H9 (cell line): Measurements from ENCODE around the gene FFAR3. TPM values are rescaled to one million over a fixed set of nuclear protein-coding genes. Genes with fewer than 3 reads are reported as not detected.
A peak's percentile ranks its signal among the peaks of the same experiment; 100 is the strongest.

Experiments
- DNase-seq: peaks from one replicate; pipeline ENCODE4 v3.0.0-alpha.2; 2017
- H2AFZ ChIP-seq: one replicate; pipeline ENCODE4 v1.6.1; 2013; ENCODE audit warnings: mild to moderate bottlenecking, low read length, control low read depth, moderate library complexity
- H2AK5ac ChIP-seq: 2 replicates; pipeline ENCODE4 v1.6.1; 2013; ENCODE audit warnings: low read length, control low read depth, mixed read lengths; ENCODE audit not compliant: insufficient read length
- H2BK120ac ChIP-seq: one replicate; pipeline ENCODE4 v1.6.1; 2013; ENCODE audit warnings: low read depth, mild to moderate bottlenecking, low read length, control low read depth, inconsistent platforms; ENCODE audit not compliant: poor library complexity, severe bottlenecking
- H2BK12ac ChIP-seq: 2 replicates; pipeline ENCODE4 v1.6.1; 2013; ENCODE audit warnings: low read length, control low read depth, mixed read lengths, low read depth; ENCODE audit not compliant: insufficient read length
- H2BK15ac ChIP-seq: 2 replicates; pipeline ENCODE4 v1.6.1; 2013; ENCODE audit warnings: low read depth, low read length, control low read depth
- H2BK20ac ChIP-seq: one replicate; pipeline ENCODE4 v1.6.1; 2013; ENCODE audit warnings: low read depth, mild to moderate bottlenecking, low read length, control low read depth, inconsistent platforms; ENCODE audit not compliant: poor library complexity, severe bottlenecking
- H2BK5ac ChIP-seq: 2 replicates; pipeline ENCODE4 v1.6.1; 2013; ENCODE audit warnings: low read length, control low read depth, mixed read lengths; ENCODE audit not compliant: insufficient read length
- H3K14ac ChIP-seq: 2 replicates; pipeline ENCODE4 v1.6.1; 2013; ENCODE audit warnings: low read length, control low read depth; ENCODE audit not compliant: insufficient read depth
- H3K18ac ChIP-seq: 2 replicates; pipeline ENCODE4 v1.6.1; 2013; ENCODE audit warnings: low read depth, mild to moderate bottlenecking, mixed read lengths, low read length, control low read depth; ENCODE audit not compliant: insufficient read length
- H3K23ac ChIP-seq: 2 replicates; pipeline ENCODE4 v1.6.1; 2013; ENCODE audit warnings: low read length, control low read depth, mixed read lengths, low read depth; ENCODE audit not compliant: insufficient read length
- H3K23me2 ChIP-seq: 2 replicates; pipeline ENCODE4 v1.6.1; 2013; ENCODE audit warnings: low read depth, mild to moderate bottlenecking, mixed read lengths, low read length, control low read depth; ENCODE audit not compliant: insufficient read length, poor library complexity, severe bottlenecking
- H3K27ac ChIP-seq: 2 replicates; pipeline ENCODE4 v1.5.1; 2013; ENCODE audit warnings: low read length, control low read depth, mixed read lengths, low read depth; ENCODE audit not compliant: insufficient read length
- H3K27me3 ChIP-seq: 2 replicates; pipeline ENCODE4 v1.6.1; 2013; ENCODE audit warnings: low read length, control low read depth, inconsistent platforms; ENCODE audit not compliant: insufficient read depth
- H3K4ac ChIP-seq: 2 replicates; pipeline ENCODE4 v1.6.1; 2013; ENCODE audit warnings: low read depth, mild to moderate bottlenecking, control low read depth, inconsistent platforms, low read length, moderate library complexity
- H3K4me1 ChIP-seq: 2 replicates; pipeline ENCODE4 v1.6.1; 2013; ENCODE audit warnings: low read length, control low read depth, inconsistent platforms; ENCODE audit not compliant: insufficient read depth
- H3K4me2 ChIP-seq: 2 replicates; pipeline ENCODE4 v1.6.1; 2013; ENCODE audit warnings: low read length, control low read depth, mixed read lengths; ENCODE audit not compliant: insufficient read length, insufficient read depth
- H3K56ac ChIP-seq: 2 replicates; pipeline ENCODE4 v1.6.1; 2013; ENCODE audit warnings: low read depth, mild to moderate bottlenecking, mixed read lengths, low read length, control low read depth; ENCODE audit not compliant: insufficient read length
- H3K79me1 ChIP-seq: 2 replicates; pipeline ENCODE4 v1.6.1; 2013; ENCODE audit warnings: low read depth, mild to moderate bottlenecking, moderate library complexity, low read length, control low read depth, inconsistent platforms; ENCODE audit not compliant: insufficient read depth, poor library complexity, severe bottlenecking
- H3K79me2 ChIP-seq: 2 replicates; pipeline ENCODE4 v1.6.1; 2013; ENCODE audit warnings: low read length, control low read depth, inconsistent platforms; ENCODE audit not compliant: insufficient read depth
- H3K9ac ChIP-seq: 2 replicates; pipeline ENCODE4 v1.6.1; 2013; ENCODE audit warnings: low read length, control low read depth, mixed read lengths; ENCODE audit not compliant: insufficient read length; ENCODE audit errors: extremely low read depth
- H3K9me3 ChIP-seq: one replicate; pipeline ENCODE4 v1.6.1; 2013; ENCODE audit warnings: low read depth, low read length, inconsistent platforms; ENCODE audit not compliant: control insufficient read depth
- H3T11ph ChIP-seq: one replicate; pipeline ENCODE4 v1.6.1; 2013; ENCODE audit warnings: mild to moderate bottlenecking, low read length, control low read depth, inconsistent platforms
- H4K20me1 ChIP-seq: one replicate; pipeline ENCODE4 v1.6.1; 2013; ENCODE audit not compliant: control insufficient read depth, insufficient read length, insufficient read depth
- H4K5ac ChIP-seq: 2 replicates; pipeline ENCODE4 v1.6.1; 2013; ENCODE audit warnings: low read depth, mild to moderate bottlenecking, mixed read lengths, low read length, control low read depth; ENCODE audit not compliant: insufficient read length
- H4K8ac ChIP-seq: replicated peaks from 2 replicates; pipeline ENCODE4 v1.6.1; 2013; ENCODE audit warnings: low read length, control low read depth, mixed read lengths, low read depth; ENCODE audit not compliant: insufficient read length
- H4K91ac ChIP-seq: 2 replicates; pipeline ENCODE4 v1.6.1; 2013; ENCODE audit warnings: low read depth, mild to moderate bottlenecking, moderate library complexity, mixed read lengths, low read length, control low read depth; ENCODE audit not compliant: insufficient read length
- H3K27ac Mint-ChIP-seq, 3 experiments: 2 replicates in 2 of 3; 3 replicates in 1 of 3; pipeline ENCODE4 v1.8.0; 2020 to 2021; ENCODE audit warnings: mixed read lengths in 3 of 3, mild to moderate bottlenecking in 1 of 3, moderate library complexity in 1 of 3
- H3K27me3 Mint-ChIP-seq: 2 replicates; pipeline ENCODE4 v1.8.0; 2021; ENCODE audit warnings: low read depth, mild to moderate bottlenecking, moderate library complexity, mixed read lengths
- H3K36me3 Mint-ChIP-seq, 3 experiments: 2 replicates in 2 of 3; 3 replicates in 1 of 3; pipeline ENCODE4 v1.8.0; 2020 to 2021; ENCODE audit warnings: low read depth in 3 of 3, mixed read lengths in 3 of 3; ENCODE audit not compliant: insufficient read depth in 1 of 3
- H3K4me1 Mint-ChIP-seq, 2 experiments: 2 replicates each; pipeline ENCODE4 v1.8.0; 2020; ENCODE audit warnings: mixed read lengths in 2 of 2
- H3K4me3 Mint-ChIP-seq, 2 experiments: 2 replicates in 1 of 2; 3 replicates in 1 of 2; pipeline ENCODE4 v1.8.0; 2020 to 2021; ENCODE audit warnings: mild to moderate bottlenecking in 2 of 2, mixed read lengths in 2 of 2, moderate library complexity in 1 of 2
- H3K9me3 Mint-ChIP-seq, 2 experiments: 2 replicates in 1 of 2; 3 replicates in 1 of 2; pipeline ENCODE4 v1.8.0; 2020; ENCODE audit warnings: mild to moderate bottlenecking in 2 of 2, mixed read lengths in 2 of 2, moderate library complexity in 1 of 2
- CTCF ChIP-seq: fragments of 200-600 bp; sonication (generic); conservative IDR thresholded peaks from 3 replicates; pipeline ENCODE4 v1.8.0; 2021; ENCODE audit warnings: antibody characterized with exemption, mild to moderate bottlenecking
- WGBS: extraction: QIAGEN DNeasy Blood & Tissue Kit; methylation state at CpG from one replicate; pipeline ENCODE4 v1.1.7; 2013; ENCODE audit warnings: missing lambda C conversion rate, low lambda C conversion rate, mixed read lengths; ENCODE audit not compliant: insufficient read length; ENCODE audit errors: extremely low coverage; 5-methylcytosine and 5-hydroxymethylcytosine counted together
- total RNA-seq: library from RNA; stranded (reverse); gene quantifications from 2 replicates; pipeline ENCODE4 v1.2.1, GENCODE V29; 2021

FFAR3 gene
- total RNA-seq, 1 experiment from 2014 or later: not detected

- peaks cover 7 to 21% of the 10 kb centered on the region in 2 experiments for H3K4me1 Mint-ChIP-seq
- H3K4me2 ChIP-seq: no peak overlapping the region
- no peak for TF ChIP-seq CTCF
- H4K91ac ChIP-seq: no peak overlapping the region
- no peak overlapping the region for H2BK15ac ChIP-seq
- no peak overlapping the region for H3K4me3 Mint-ChIP-seq
- no peak overlapping the region; a peak in 1 of 7 replicates for H3K27ac Mint-ChIP-seq
- no peaks in the 10 kb centered on the region for H3K79me1 ChIP-seq
- no peaks in the 10 kb centered on the region for H3K9me3 ChIP-seq
- no peak overlapping the region for H3K23ac ChIP-seq
- no peak overlapping the region for H3K14ac ChIP-seq
- no peaks in the 10 kb centered on the region for H4K20me1 ChIP-seq
- H3K27me3 ChIP-seq: no peaks in the 10 kb centered on the region
- no peaks in the 10 kb centered on the region for H3K9me3 Mint-ChIP-seq
- H3K36me3 Mint-ChIP-seq: no peaks in the 10 kb centered on the region
- H3T11ph ChIP-seq: no peak overlapping the region
- H2BK20ac ChIP-seq: no peak overlapping the region
- no peak overlapping the region for H2AK5ac ChIP-seq
- no peak overlapping the region for H3K9ac ChIP-seq
- no peaks in the 10 kb centered on the region for H3K4me1 ChIP-seq
- no peaks in the 10 kb centered on the region for H3K79me2 ChIP-seq
- no peak overlapping the region for H2BK5ac ChIP-seq
- H3K18ac ChIP-seq: no peak overlapping the region
- peaks cover 46% of the 10 kb centered on the region for H3K27me3 Mint-ChIP-seq
- DNase-seq: peak; percentile 6
- H4K5ac ChIP-seq: no peak overlapping the region
- no peak overlapping the region for H2BK12ac ChIP-seq
- no peak overlapping the region for H3K27ac ChIP-seq
- no peak overlapping the region for H2AFZ ChIP-seq
- H2BK120ac ChIP-seq: no peak overlapping the region
- H3K23me2 ChIP-seq: no peaks in the 10 kb centered on the region
- no peak overlapping the region for H3K4ac ChIP-seq
- H3K56ac ChIP-seq: no peak overlapping the region
- H4K8ac ChIP-seq: no peak overlapping the region
- no CpG with 5 or more reads among the region's 11 CpGs for WGBS
Measured at GRCh38 chr19:35345671-35346111, 12.6 kb upstream of the FFAR3 start.
